H9 (cell line): ENCODE results near the gene COL23A1. TPM values are rescaled to one million over a fixed set of nuclear protein-coding genes. Genes with fewer than 3 reads are reported as not detected.

Source experiments
- DNase-seq: peaks from one replicate; pipeline ENCODE4 v3.0.0-alpha.2; 2017
- H2AFZ ChIP-seq: one replicate; pipeline ENCODE4 v1.6.1; 2013; ENCODE audit warnings: mild to moderate bottlenecking, low read length, control low read depth, moderate library complexity
- H2AK5ac ChIP-seq: 2 replicates; pipeline ENCODE4 v1.6.1; 2013; ENCODE audit warnings: low read length, control low read depth, mixed read lengths; ENCODE audit not compliant: insufficient read length
- H2BK120ac ChIP-seq: one replicate; pipeline ENCODE4 v1.6.1; 2013; ENCODE audit warnings: low read depth, mild to moderate bottlenecking, low read length, control low read depth, inconsistent platforms; ENCODE audit not compliant: poor library complexity, severe bottlenecking
- H2BK12ac ChIP-seq: 2 replicates; pipeline ENCODE4 v1.6.1; 2013; ENCODE audit warnings: low read length, control low read depth, mixed read lengths, low read depth; ENCODE audit not compliant: insufficient read length
- H2BK15ac ChIP-seq: 2 replicates; pipeline ENCODE4 v1.6.1; 2013; ENCODE audit warnings: low read depth, low read length, control low read depth
- H2BK20ac ChIP-seq: one replicate; pipeline ENCODE4 v1.6.1; 2013; ENCODE audit warnings: low read depth, mild to moderate bottlenecking, low read length, control low read depth, inconsistent platforms; ENCODE audit not compliant: poor library complexity, severe bottlenecking
- H2BK5ac ChIP-seq: 2 replicates; pipeline ENCODE4 v1.6.1; 2013; ENCODE audit warnings: low read length, control low read depth, mixed read lengths; ENCODE audit not compliant: insufficient read length
- H3K14ac ChIP-seq: 2 replicates; pipeline ENCODE4 v1.6.1; 2013; ENCODE audit warnings: low read length, control low read depth; ENCODE audit not compliant: insufficient read depth
- H3K18ac ChIP-seq: 2 replicates; pipeline ENCODE4 v1.6.1; 2013; ENCODE audit warnings: low read depth, mild to moderate bottlenecking, mixed read lengths, low read length, control low read depth; ENCODE audit not compliant: insufficient read length
- H3K23ac ChIP-seq: 2 replicates; pipeline ENCODE4 v1.6.1; 2013; ENCODE audit warnings: low read length, control low read depth, mixed read lengths, low read depth; ENCODE audit not compliant: insufficient read length
- H3K23me2 ChIP-seq: 2 replicates; pipeline ENCODE4 v1.6.1; 2013; ENCODE audit warnings: low read depth, mild to moderate bottlenecking, mixed read lengths, low read length, control low read depth; ENCODE audit not compliant: insufficient read length, poor library complexity, severe bottlenecking
- H3K27ac ChIP-seq: 2 replicates; pipeline ENCODE4 v1.5.1; 2013; ENCODE audit warnings: low read length, control low read depth, mixed read lengths, low read depth; ENCODE audit not compliant: insufficient read length
- H3K27me3 ChIP-seq: 2 replicates; pipeline ENCODE4 v1.6.1; 2013; ENCODE audit warnings: low read length, control low read depth, inconsistent platforms; ENCODE audit not compliant: insufficient read depth
- H3K4ac ChIP-seq: 2 replicates; pipeline ENCODE4 v1.6.1; 2013; ENCODE audit warnings: low read depth, mild to moderate bottlenecking, control low read depth, inconsistent platforms, low read length, moderate library complexity
- H3K4me1 ChIP-seq: 2 replicates; pipeline ENCODE4 v1.6.1; 2013; ENCODE audit warnings: low read length, control low read depth, inconsistent platforms; ENCODE audit not compliant: insufficient read depth
- H3K4me2 ChIP-seq: 2 replicates; pipeline ENCODE4 v1.6.1; 2013; ENCODE audit warnings: low read length, control low read depth, mixed read lengths; ENCODE audit not compliant: insufficient read length, insufficient read depth
- H3K56ac ChIP-seq: 2 replicates; pipeline ENCODE4 v1.6.1; 2013; ENCODE audit warnings: low read depth, mild to moderate bottlenecking, mixed read lengths, low read length, control low read depth; ENCODE audit not compliant: insufficient read length
- H3K79me1 ChIP-seq: 2 replicates; pipeline ENCODE4 v1.6.1; 2013; ENCODE audit warnings: low read depth, mild to moderate bottlenecking, moderate library complexity, low read length, control low read depth, inconsistent platforms; ENCODE audit not compliant: insufficient read depth, poor library complexity, severe bottlenecking
- H3K79me2 ChIP-seq: 2 replicates; pipeline ENCODE4 v1.6.1; 2013; ENCODE audit warnings: low read length, control low read depth, inconsistent platforms; ENCODE audit not compliant: insufficient read depth
- H3K9ac ChIP-seq: 2 replicates; pipeline ENCODE4 v1.6.1; 2013; ENCODE audit warnings: low read length, control low read depth, mixed read lengths; ENCODE audit not compliant: insufficient read length; ENCODE audit errors: extremely low read depth
- H3K9me3 ChIP-seq: one replicate; pipeline ENCODE4 v1.6.1; 2013; ENCODE audit warnings: low read depth, low read length, inconsistent platforms; ENCODE audit not compliant: control insufficient read depth
- H3T11ph ChIP-seq: one replicate; pipeline ENCODE4 v1.6.1; 2013; ENCODE audit warnings: mild to moderate bottlenecking, low read length, control low read depth, inconsistent platforms
- H4K20me1 ChIP-seq: one replicate; pipeline ENCODE4 v1.6.1; 2013; ENCODE audit not compliant: control insufficient read depth, insufficient read length, insufficient read depth
- H4K5ac ChIP-seq: 2 replicates; pipeline ENCODE4 v1.6.1; 2013; ENCODE audit warnings: low read depth, mild to moderate bottlenecking, mixed read lengths, low read length, control low read depth; ENCODE audit not compliant: insufficient read length
- H4K8ac ChIP-seq: replicated peaks from 2 replicates; pipeline ENCODE4 v1.6.1; 2013; ENCODE audit warnings: low read length, control low read depth, mixed read lengths, low read depth; ENCODE audit not compliant: insufficient read length
- H4K91ac ChIP-seq: 2 replicates; pipeline ENCODE4 v1.6.1; 2013; ENCODE audit warnings: low read depth, mild to moderate bottlenecking, moderate library complexity, mixed read lengths, low read length, control low read depth; ENCODE audit not compliant: insufficient read length
- H3K27ac Mint-ChIP-seq, 3 experiments: 2 replicates in 2 of 3; 3 replicates in 1 of 3; pipeline ENCODE4 v1.8.0; 2020 to 2021; ENCODE audit warnings: mixed read lengths in 3 of 3, mild to moderate bottlenecking in 1 of 3, moderate library complexity in 1 of 3
- H3K27me3 Mint-ChIP-seq: 2 replicates; pipeline ENCODE4 v1.8.0; 2021; ENCODE audit warnings: low read depth, mild to moderate bottlenecking, moderate library complexity, mixed read lengths
- H3K36me3 Mint-ChIP-seq, 3 experiments: 2 replicates in 2 of 3; 3 replicates in 1 of 3; pipeline ENCODE4 v1.8.0; 2020 to 2021; ENCODE audit warnings: low read depth in 3 of 3, mixed read lengths in 3 of 3; ENCODE audit not compliant: insufficient read depth in 1 of 3
- H3K4me1 Mint-ChIP-seq, 2 experiments: 2 replicates each; pipeline ENCODE4 v1.8.0; 2020; ENCODE audit warnings: mixed read lengths in 2 of 2
- H3K4me3 Mint-ChIP-seq, 2 experiments: 2 replicates in 1 of 2; 3 replicates in 1 of 2; pipeline ENCODE4 v1.8.0; 2020 to 2021; ENCODE audit warnings: mild to moderate bottlenecking in 2 of 2, mixed read lengths in 2 of 2, moderate library complexity in 1 of 2
- H3K9me3 Mint-ChIP-seq, 2 experiments: 2 replicates in 1 of 2; 3 replicates in 1 of 2; pipeline ENCODE4 v1.8.0; 2020; ENCODE audit warnings: mild to moderate bottlenecking in 2 of 2, mixed read lengths in 2 of 2, moderate library complexity in 1 of 2
- WGBS: extraction: QIAGEN DNeasy Blood & Tissue Kit; methylation state at CpG from one replicate; pipeline ENCODE4 v1.1.7; 2013; ENCODE audit warnings: missing lambda C conversion rate, low lambda C conversion rate, mixed read lengths; ENCODE audit not compliant: insufficient read length; ENCODE audit errors: extremely low coverage; 5-methylcytosine and 5-hydroxymethylcytosine counted together
- total RNA-seq: library from RNA; stranded (reverse); gene quantifications from 2 replicates; pipeline ENCODE4 v1.2.1, GENCODE V29; 2021
- TF ChIP-seq, protein P1 (sequence below): fragments of 200-600 bp; sonication (generic); conservative IDR thresholded peaks from 3 replicates; pipeline ENCODE4 v1.8.0; 2021; ENCODE audit warnings: antibody characterized with exemption, mild to moderate bottlenecking

Gene COL23A1
- total RNA-seq, 1 experiment from 2014 or later, result 2.6 TPM

DNA sequence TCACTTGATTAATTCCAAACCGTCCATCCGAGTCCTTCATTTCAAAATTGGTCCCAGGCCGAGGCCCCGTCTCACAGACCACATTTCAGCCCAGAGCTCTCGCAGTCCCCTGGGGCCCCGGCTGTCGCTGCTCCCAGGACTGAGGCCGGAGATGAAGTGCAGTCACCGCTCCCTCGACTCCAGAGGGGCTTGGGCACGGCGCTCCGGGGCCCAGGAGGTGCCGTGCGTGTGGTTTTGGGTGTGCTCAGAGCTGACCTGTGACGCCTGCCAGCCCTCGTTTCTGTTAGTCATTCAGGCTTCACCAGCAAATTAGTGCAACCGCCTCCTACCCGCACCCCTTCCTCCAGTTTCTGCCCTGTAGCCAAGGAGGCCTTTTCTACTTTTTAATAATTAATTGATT lies 308.9 kb downstream of the COL23A1 start:
- Mint-ChIP-seq H3K27ac (no peak overlapping the region), H3K27me3 (peaks cover 42% of the 10 kb centered on the region), H3K36me3 (peaks cover 0 to 2% (median 0%) of the 10 kb centered on the region in 3 experiments; a peak in 2 of 7 replicates), H3K4me1 (peaks cover 4 to 11% of the 10 kb centered on the region in 2 experiments), H3K9me3 (peaks cover 5 to 6% of the 10 kb centered on the region in 2 experiments; a peak in 4 of 5 replicates), H3K4me3 (no peak overlapping the region)
- no peak overlapping the region for H2AFZ ChIP-seq
- no peaks in the 10 kb centered on the region for H3K79me2 ChIP-seq
- H3K23me2 ChIP-seq, result no peaks in the 10 kb centered on the region
- no peak overlapping the region for H3K9ac ChIP-seq
- no peak overlapping the region for H3K56ac ChIP-seq
- no peak overlapping the region for H2BK20ac ChIP-seq
- H3K14ac ChIP-seq, result no peak overlapping the region
- no peak overlapping the region for H4K91ac ChIP-seq
- H2BK120ac ChIP-seq, result no peak overlapping the region
- H3K9me3 ChIP-seq, result no peaks in the 10 kb centered on the region
- TF ChIP-seq, protein P1, sequence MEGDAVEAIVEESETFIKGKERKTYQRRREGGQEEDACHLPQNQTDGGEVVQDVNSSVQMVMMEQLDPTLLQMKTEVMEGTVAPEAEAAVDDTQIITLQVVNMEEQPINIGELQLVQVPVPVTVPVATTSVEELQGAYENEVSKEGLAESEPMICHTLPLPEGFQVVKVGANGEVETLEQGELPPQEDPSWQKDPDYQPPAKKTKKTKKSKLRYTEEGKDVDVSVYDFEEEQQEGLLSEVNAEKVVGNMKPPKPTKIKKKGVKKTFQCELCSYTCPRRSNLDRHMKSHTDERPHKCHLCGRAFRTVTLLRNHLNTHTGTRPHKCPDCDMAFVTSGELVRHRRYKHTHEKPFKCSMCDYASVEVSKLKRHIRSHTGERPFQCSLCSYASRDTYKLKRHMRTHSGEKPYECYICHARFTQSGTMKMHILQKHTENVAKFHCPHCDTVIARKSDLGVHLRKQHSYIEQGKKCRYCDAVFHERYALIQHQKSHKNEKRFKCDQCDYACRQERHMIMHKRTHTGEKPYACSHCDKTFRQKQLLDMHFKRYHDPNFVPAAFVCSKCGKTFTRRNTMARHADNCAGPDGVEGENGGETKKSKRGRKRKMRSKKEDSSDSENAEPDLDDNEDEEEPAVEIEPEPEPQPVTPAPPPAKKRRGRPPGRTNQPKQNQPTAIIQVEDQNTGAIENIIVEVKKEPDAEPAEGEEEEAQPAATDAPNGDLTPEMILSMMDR, result no peak
- no peaks in the 10 kb centered on the region for H3K4me1 ChIP-seq
- no peak overlapping the region for H3K4ac ChIP-seq
- no peak overlapping the region for H4K5ac ChIP-seq
- no peak overlapping the region for H3K4me2 ChIP-seq
- no peak overlapping the region for H3K23ac ChIP-seq
- H2BK12ac ChIP-seq, result no peak overlapping the region
- no peak overlapping the region for H4K8ac ChIP-seq
- no peak overlapping the region for H3K27ac ChIP-seq
- H3T11ph ChIP-seq, result no peak overlapping the region
- no peak overlapping the region for H2BK15ac ChIP-seq
- no peaks in the 10 kb centered on the region for H4K20me1 ChIP-seq
- H3K18ac ChIP-seq, result no peak overlapping the region
- no peak for DNase-seq
- no peak overlapping the region for H2BK5ac ChIP-seq
- no peak overlapping the region for H2AK5ac ChIP-seq
- WGBS, result no CpG with 5 or more reads among the region's 19 CpGs
- no peaks in the 10 kb centered on the region for H3K79me1 ChIP-seq
- H3K27me3 ChIP-seq, result no peaks in the 10 kb centered on the region
